ENCODE measurements around the gene CHEK1. TPM values are rescaled to one million over a fixed set of nuclear protein-coding genes. Genes with fewer than 3 reads are reported as not detected.

The CHEK1 gene
- total and polyA plus RNA-seq, 7 experiments from 2014 or later: 1.2 to 62.6 (median 2.7) TPM

DNA sequence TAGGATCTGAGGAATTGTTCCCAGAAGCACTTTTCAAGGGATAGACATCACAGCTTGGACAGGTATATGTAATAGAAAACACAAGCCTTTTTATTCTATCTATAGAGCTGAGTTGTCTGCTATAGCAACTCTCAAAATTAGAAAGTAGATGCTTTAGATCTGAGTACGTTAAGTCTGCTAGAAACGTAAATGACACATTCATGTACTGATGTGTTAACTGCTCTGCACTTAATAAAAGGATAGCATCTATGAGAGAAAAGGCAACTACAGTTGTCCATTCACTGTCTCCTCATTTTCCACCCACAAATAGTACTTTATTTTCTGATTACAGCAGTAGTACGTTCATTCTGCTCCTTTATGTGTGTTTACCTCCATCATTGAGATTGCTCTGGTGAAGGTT lies 38.3 kb upstream of the CHEK1 start:
- H3K27me3 ChIP-seq (ENCODE audit: control insufficient read depth in 2 of 2, insufficient read depth in 2 of 2, low read length in 2 of 2): no peaks in the 10 kb centered on the region
- peaks cover 3 to 8% (median 4%) of the 10 kb centered on the region in 7 donors for H3K4me1 Mint-ChIP-seq

DNA sequence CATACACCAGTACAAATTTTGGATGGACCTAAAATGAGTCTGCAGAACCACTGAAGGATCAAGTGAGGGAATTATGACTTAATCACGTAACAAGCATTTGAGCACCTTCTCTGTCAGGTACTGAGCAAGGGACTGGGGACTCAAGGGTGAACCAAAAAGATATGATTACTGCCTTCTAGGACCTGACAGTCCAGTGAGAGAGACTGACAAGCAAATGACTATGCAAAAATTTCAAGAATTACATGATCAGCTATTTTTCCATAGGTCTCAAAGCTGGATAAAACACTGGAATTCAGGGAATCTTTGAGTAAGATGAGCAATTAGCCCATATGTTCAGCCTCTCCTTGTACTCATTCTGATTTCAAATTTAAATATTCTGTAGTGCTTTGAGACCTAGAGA lies 37.5 kb upstream of the CHEK1 start:
- Histone ChIP-seq H3K36me3 (ENCODE audit: control insufficient read depth in 2 of 3, insufficient read depth in 3 of 3, low read length in 3 of 3) (peaks cover 3 to 19% (median 5%) of the 10 kb centered on the region in 3 experiments), H3K4me1 (ENCODE audit: control insufficient read depth in 2 of 2, insufficient read depth in 2 of 2, low read length in 2 of 2) (peaks cover 5 to 6% of the 10 kb centered on the region in 2 donors), H3K4me3 (ENCODE audit: low read length) (no peak overlapping the region), H3K9me3 (ENCODE audit: control insufficient read depth in 2 of 3, low read length in 3 of 3) (no peaks in the 10 kb centered on the region), H3K27me3 (ENCODE audit: control insufficient read depth in 2 of 2, insufficient read depth in 2 of 2, low read length in 2 of 2) (no peaks in the 10 kb centered on the region), H3K27ac (ENCODE audit: low read depth, low read length) (no peak overlapping the region)
- no peak for ATAC-seq
- Mint-ChIP-seq H3K36me3 (peaks cover 0 to 23% (median 16%) of the 10 kb centered on the region in 5 donors), H3K27ac (no peak overlapping the region), H3K4me1 (peaks cover 4 to 14% (median 10%) of the 10 kb centered on the region in 7 donors), H3K4me3 (no peak overlapping the region), H3K27me3 (no peaks in the 10 kb centered on the region), H3K9me3 (peaks cover 0 to 2% (median 0%) of the 10 kb centered on the region in 11 donors)
- ChIA-PET POLR2A (no interaction called here), CTCF (no interaction called here)
- intact Hi-C loops (cut with micrococcal nuclease): no loop called here
- DNase-seq: no peak

More for the DNA sequence above, 38.3 kb upstream of the CHEK1 start:
- H3K36me3 ChIP-seq (ENCODE audit: control insufficient read depth in 2 of 3, insufficient read depth in 3 of 3, low read length in 3 of 3): peaks cover 3 to 27% (median 6%) of the 10 kb centered on the region in 3 experiments
- no peaks in the 10 kb centered on the region for H3K9me3 ChIP-seq (ENCODE audit: control insufficient read depth in 2 of 3, low read length in 3 of 3)
- no peaks in the 10 kb centered on the region for H3K9me3 Mint-ChIP-seq
- intact Hi-C loops (cut with micrococcal nuclease): no loop called here
- ChIA-PET POLR2A (no interaction called here), CTCF (no interaction called here)
- no peak overlapping the region for H3K4me3 Mint-ChIP-seq
- H3K4me1 ChIP-seq (ENCODE audit: control insufficient read depth in 2 of 2, insufficient read depth in 2 of 2, low read length in 2 of 2): peaks cover 4% of the 10 kb centered on the region in 2 donors
- H3K27ac ChIP-seq (ENCODE audit: low read depth, low read length): no peak overlapping the region
- no peak overlapping the region for H3K4me3 ChIP-seq (ENCODE audit: low read length)
- ATAC-seq (no peak), DNase-seq (no peak)
- peaks cover 0 to 23% (median 16%) of the 10 kb centered on the region in 5 donors for H3K36me3 Mint-ChIP-seq
- no peaks in the 10 kb centered on the region for H3K27me3 Mint-ChIP-seq
- no peak overlapping the region for H3K27ac Mint-ChIP-seq

DNA sequence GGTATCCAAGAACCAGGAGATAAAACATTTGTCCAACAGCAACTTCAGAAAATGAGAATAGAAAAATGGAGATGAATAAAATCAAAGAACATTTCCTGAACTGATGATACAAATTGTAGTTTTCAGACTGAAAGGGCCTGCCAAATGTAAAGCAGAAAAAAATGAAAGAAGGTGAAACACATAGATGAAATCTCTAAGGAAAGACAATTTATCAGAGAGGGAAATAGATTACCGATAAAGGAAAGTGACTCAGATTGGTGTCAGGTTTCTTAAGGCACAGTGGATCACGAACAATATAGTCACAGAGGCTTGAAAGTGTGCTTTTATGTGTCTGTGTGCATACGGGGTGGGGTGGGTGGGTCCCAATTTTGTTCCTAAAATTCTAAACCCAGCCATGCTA lies 36.5 kb upstream of the CHEK1 start:
- Histone ChIP-seq H3K36me3 (ENCODE audit: control insufficient read depth in 2 of 3, insufficient read depth in 3 of 3, low read length in 3 of 3) (peaks cover 0 to 13% (median 0%) of the 10 kb centered on the region in 3 experiments), H3K4me3 (ENCODE audit: low read length) (no peak overlapping the region), H3K27me3 (ENCODE audit: control insufficient read depth in 2 of 2, insufficient read depth in 2 of 2, low read length in 2 of 2) (no peaks in the 10 kb centered on the region), H3K27ac (ENCODE audit: low read depth, low read length) (no peak overlapping the region), H3K9me3 (ENCODE audit: control insufficient read depth in 2 of 3, low read length in 3 of 3) (no peaks in the 10 kb centered on the region), H3K4me1 (ENCODE audit: control insufficient read depth in 2 of 2, insufficient read depth in 2 of 2, low read length in 2 of 2) (peaks cover 9 to 11% of the 10 kb centered on the region in 2 donors)
- Mint-ChIP-seq H3K9me3 (peaks cover 0 to 2% (median 0%) of the 10 kb centered on the region in 11 donors), H3K4me3 (no peak overlapping the region), H3K4me1 (peaks cover 9 to 24% (median 19%) of the 10 kb centered on the region in 7 donors), H3K36me3 (peaks cover 0 to 14% (median 11%) of the 10 kb centered on the region in 5 donors), H3K27me3 (no peaks in the 10 kb centered on the region), H3K27ac (peak overlapping the region in 4 of 9 donors; percentile 29 to 90 (median 56))
- intact Hi-C loops (cut with micrococcal nuclease): no loop called here
- CTCF ChIA-PET: no interaction called here
- DNase-seq (no peak), ATAC-seq (no peak)
- POLR2A ChIA-PET: interaction anchor here (6.1 kb wide), 1 partner anchor 18 kb away, joined by 104 read pairs; the partner anchor contains the start of gene EI24

DNA sequence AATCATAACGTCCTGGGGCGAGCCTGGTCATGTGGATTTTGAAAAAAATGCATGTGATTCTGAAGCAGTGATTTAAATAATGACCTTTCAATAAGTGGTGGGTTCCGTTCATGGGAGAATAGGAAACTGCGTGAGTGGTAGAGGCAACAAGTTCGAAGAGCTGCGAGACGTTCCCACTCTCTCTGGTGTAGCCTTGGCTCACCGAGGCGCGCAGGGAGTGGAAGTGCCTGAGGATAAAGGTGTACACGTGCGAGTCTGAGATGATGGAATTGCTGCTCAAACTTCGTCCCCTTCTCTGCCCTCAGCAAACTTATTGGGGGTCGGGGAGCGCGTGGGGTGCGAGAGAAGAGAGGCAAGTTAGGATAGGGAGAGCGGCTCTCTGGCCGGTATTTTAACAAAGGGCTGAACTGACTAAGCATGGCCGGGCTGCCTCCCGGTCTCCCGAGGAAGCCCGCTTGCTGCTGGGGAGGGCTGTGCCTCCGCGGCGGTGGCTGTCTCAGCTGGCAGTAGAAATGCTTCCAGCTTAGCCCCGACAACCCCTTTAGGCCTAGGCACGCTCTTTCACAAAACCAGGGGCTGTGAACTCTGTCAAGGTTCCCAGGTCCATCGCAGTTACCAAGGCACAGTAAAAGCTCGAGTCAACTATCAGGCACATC lies 33.2 kb upstream of the CHEK1 start:
- Histone ChIP-seq H3K27ac (ENCODE audit: low read depth, low read length) (peak overlapping the region; percentile 95), H3K4me1 (ENCODE audit: control insufficient read depth in 2 of 2, insufficient read depth in 2 of 2, low read length in 2 of 2) (peaks cover 13% of the 10 kb centered on the region in 2 donors), H3K36me3 (ENCODE audit: control insufficient read depth in 2 of 3, insufficient read depth in 3 of 3, low read length in 3 of 3) (peaks cover 0 to 16% (median 3%) of the 10 kb centered on the region in 3 experiments), H3K9me3 (ENCODE audit: control insufficient read depth in 2 of 3, low read length in 3 of 3) (no peaks in the 10 kb centered on the region), H3K4me3 (ENCODE audit: low read length) (peak overlapping the region; percentile 83), H3K27me3 (ENCODE audit: control insufficient read depth in 2 of 2, insufficient read depth in 2 of 2, low read length in 2 of 2) (no peaks in the 10 kb centered on the region)
- ChIA-PET POLR2A (interaction anchor here (0.6 to 6.1 kb wide), 11 partner anchors 9 to 694 kb away, joined by 3 to 104 read pairs (median 6); partner anchors contain the start of genes CHEK1, DDX25, EI24 and HYLS1), CTCF (interaction anchor here (0.6 to 1.6 kb wide), 4 partner anchors 17 to 173 kb away, joined by 3 to 5 read pairs (median 3); partner anchors contain the start of gene EI24)
- peak; percentile 23 for ATAC-seq
- intact Hi-C loops (cut with micrococcal nuclease): loop anchor here (1.0 to 10.0 kb wide), 18 partner anchors 22 to 969 kb away; partner anchors contain the start of genes CCDC15 (in 2 of the 2), CHEK1 (in 2 of the 2), EI24 (in 2 of the 2) and FAM118B (in 2 of the 2)
- DNase-seq: peak in 4 of 9 donors; percentile 3 to 58 (median 29)
- H3K9me3 Mint-ChIP-seq: peaks cover 0 to 2% (median 0%) of the 10 kb centered on the region in 11 donors
- peaks cover 0 to 7% (median 5%) of the 10 kb centered on the region in 5 donors for H3K36me3 Mint-ChIP-seq
- peak overlapping the region; percentile 88 to 99 (median 96) for H3K4me3 Mint-ChIP-seq
- peaks cover 30 to 54% (median 47%) of the 10 kb centered on the region in 7 donors for H3K4me1 Mint-ChIP-seq
- no peaks in the 10 kb centered on the region for H3K27me3 Mint-ChIP-seq
- peak overlapping the region; percentile 94 to 100 (median 99) for H3K27ac Mint-ChIP-seq

- POLR2A ChIA-PET: interaction anchor here (0.7 to 6.1 kb wide), 11 partner anchors 9 to 693 kb away, joined by 3 to 104 read pairs (median 6); partner anchors contain the start of genes CHEK1, DDX25, EI24 and HYLS1
These were observed 32.5 kb upstream of the CHEK1 start, which contains the start of gene STT3A for GRCh38 chr11:125592305-125593113. Gene STT3A, plus strand, starts transcription at chr11:125592852. Its CDS starts 3,064 bp downstream, at chr11:125595916.

More at GRCh38 chr11:125592305-125593113, 32.5 kb upstream of the CHEK1 start, which contains the start of gene STT3A:
- Mint-ChIP-seq H3K27ac (peak within 1 kb of the TSS; percentile 94 to 100 (median 99)), H3K9me3 (peaks cover 0 to 2% (median 0%) of the 10 kb centered on the region in 11 donors), H3K36me3 (peaks cover 0 to 7% (median 7%) of the 10 kb centered on the region in 5 donors), H3K4me1 (peaks cover 30 to 62% (median 53%) of the 10 kb centered on the region in 7 donors), H3K4me3 (peak within 1 kb of the TSS; percentile 88 to 99 (median 96)), H3K27me3 (no peaks in the 10 kb centered on the region)
- CTCF ChIA-PET: interaction anchor here (0.6 to 0.9 kb wide), 2 partner anchors 23 to 172 kb away, joined by 3 to 5 read pairs; partner anchors contain the start of gene EI24
- Histone ChIP-seq H3K36me3 (ENCODE audit: control insufficient read depth in 2 of 3, insufficient read depth in 3 of 3, low read length in 3 of 3) (peaks cover 2 to 23% (median 10%) of the 10 kb centered on the region in 3 experiments), H3K9me3 (ENCODE audit: control insufficient read depth in 2 of 3, low read length in 3 of 3) (no peaks in the 10 kb centered on the region), H3K27me3 (ENCODE audit: control insufficient read depth in 2 of 2, insufficient read depth in 2 of 2, low read length in 2 of 2) (no peaks in the 10 kb centered on the region), H3K4me3 (ENCODE audit: low read length) (peak within 1 kb of the TSS; percentile 94), H3K27ac (ENCODE audit: low read depth, low read length) (peak within 1 kb of the TSS; percentile 95), H3K4me1 (ENCODE audit: control insufficient read depth in 2 of 2, insufficient read depth in 2 of 2, low read length in 2 of 2) (peaks cover 13% of the 10 kb centered on the region in 2 donors)
- ATAC-seq (peak; percentile 96), DNase-seq (peak; percentile 94 to 99 (median 99))
- intact Hi-C loops (cut with micrococcal nuclease): loop anchor here (1.0 to 10.0 kb wide), 18 partner anchors 23 to 970 kb away; partner anchors contain the start of genes CCDC15 (in 2 of the 2), CHEK1 (in 2 of the 2), EI24 (in 2 of the 2) and FAM118B (in 2 of the 2)
